Measurements from ENCODE around the gene TOM1L2.
A peak's percentile ranks its signal among the peaks of the same experiment; 100 is the strongest.
"Not testable (repeated sequence)": the region's sequence is repeated elsewhere in the genome, so short reads cannot be mapped to it uniquely, and the experiment has no call there.

Gene TOM1L2

DNA sequence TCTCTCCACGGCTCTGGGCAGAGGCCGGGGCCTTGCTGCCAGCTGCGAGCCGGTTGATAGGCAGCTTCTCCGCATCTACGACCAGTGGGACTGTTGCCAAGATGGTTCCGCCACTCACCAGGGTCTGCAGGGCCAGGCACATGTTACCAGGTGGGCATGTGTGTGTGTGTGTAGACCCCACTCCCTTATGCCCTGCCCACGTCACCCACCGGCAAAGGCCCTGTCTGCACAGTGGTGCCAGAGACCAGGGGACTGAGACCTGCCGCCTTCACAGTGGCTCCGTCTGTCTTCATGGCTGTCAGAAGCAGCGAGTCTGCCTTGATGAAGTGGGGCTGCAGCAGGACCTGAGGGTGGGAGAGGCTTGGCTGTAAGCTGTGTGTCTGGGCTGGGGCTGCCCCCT lies 153.1 kb downstream of the TOM1L2 start:
- DNase-seq (ENCODE audit: low spot score): no peak

DNA sequence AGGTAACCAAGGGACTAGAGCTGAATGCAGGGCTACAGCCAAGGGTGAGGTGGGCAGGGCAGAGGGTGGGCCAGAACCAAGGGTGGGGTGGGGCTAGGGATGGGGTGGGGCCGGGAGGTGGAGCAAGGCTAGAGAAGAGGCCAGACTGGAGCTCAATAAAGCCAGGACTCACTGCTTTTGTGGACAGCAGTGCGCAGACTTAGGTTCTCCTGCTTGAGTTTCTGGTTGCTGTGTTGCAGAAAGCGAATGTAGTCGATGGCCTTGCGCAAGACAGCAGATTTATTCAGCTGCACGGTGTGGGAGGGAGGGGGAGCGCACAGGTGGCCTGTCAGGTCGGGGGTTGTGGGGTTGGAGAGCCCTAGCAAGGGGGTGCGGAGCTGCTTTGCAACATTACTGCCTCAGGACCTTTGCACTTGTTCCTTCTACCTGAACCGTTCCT lies 154.1 kb downstream of the TOM1L2 start:
- no peak for DNase-seq (ENCODE audit: low spot score)

DNA sequence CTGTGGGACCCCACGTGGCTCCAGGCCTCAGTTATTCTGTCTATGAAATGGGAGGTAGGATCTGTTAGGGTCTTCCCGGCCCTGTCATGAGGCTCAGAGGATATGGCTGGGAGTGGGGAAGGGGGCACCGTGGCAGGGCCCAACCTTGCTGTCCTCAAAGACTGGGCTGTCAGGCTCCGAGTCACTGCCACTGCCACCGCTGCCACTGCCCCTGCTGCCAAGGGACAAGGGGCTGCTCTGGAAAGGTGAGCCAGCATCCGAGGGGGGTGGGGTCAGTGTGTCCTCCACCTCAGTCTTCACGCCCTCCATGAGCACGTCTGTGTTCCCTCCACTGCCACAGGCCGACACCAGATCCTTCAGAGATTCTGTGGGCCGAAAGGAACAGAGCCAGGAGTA lies 154.7 kb downstream of the TOM1L2 start:
- no peak for DNase-seq (ENCODE audit: low spot score)

DNA sequence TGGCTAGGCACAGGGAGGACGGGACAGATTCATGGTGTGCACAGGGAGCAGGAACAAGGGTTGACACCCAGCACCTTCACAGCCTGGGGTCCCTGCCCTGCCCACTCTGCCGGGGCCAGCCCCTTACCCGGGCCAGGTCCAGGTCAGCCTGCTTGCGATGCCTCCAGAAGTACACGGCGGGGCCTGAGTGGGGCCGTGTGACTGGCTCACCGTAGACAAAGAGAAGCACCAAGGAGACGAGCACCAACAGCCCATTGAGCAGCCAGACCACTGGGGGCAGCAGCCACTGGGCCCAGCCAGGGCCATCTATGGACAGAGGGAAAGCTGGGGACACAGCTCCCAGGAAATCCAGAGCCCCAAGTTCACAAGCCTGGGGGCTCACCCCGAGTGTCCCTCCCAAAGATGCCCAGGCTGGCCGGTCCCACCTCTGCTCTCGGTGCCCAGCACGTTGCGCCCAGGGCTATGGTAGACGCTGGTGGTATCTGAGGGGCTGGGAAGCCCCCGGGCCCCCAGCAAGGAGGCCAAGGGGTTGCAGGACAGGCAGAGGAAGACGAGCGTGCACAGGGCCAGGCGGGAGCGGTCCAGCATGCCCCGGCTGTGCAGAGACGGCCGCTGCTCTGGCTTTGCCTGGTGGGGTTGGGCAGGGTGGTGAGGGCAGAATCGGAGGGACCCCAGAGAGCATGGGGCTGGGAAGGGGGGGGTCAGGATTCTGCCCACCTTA lies 155.2 kb downstream of the TOM1L2 start:
- no peak for DNase-seq (ENCODE audit: low spot score)

DNA sequence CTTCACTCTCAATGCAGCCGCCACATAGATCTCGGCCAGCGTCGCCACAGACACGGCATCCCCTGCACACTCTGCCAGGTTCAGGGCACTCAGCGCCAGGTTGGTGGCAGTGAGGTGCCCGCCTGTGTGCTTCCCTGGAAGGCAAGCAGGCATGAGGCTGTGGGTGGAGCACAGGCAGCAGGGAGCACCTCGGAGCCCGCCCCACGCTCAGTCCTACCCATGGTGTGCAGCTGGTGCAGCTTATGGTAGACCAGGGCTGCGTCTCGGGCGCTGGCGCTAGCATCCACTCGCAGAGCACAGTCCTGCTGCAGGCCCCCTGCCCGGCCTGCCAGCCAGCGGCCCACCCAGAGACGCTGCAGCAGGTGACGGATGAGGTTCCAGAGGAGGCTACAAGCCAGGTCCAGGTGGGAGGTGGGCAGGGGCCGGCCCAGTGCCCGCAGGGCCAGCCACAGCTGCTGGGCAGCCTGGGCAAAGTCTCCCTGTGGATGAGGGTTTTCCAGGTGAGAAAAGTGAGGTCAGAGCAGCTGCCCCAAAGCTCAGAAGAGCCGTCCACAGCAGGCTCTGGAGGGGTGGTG lies 155.9 kb downstream of the TOM1L2 start:
- DNase-seq (ENCODE audit: low spot score): no peak

DNA sequence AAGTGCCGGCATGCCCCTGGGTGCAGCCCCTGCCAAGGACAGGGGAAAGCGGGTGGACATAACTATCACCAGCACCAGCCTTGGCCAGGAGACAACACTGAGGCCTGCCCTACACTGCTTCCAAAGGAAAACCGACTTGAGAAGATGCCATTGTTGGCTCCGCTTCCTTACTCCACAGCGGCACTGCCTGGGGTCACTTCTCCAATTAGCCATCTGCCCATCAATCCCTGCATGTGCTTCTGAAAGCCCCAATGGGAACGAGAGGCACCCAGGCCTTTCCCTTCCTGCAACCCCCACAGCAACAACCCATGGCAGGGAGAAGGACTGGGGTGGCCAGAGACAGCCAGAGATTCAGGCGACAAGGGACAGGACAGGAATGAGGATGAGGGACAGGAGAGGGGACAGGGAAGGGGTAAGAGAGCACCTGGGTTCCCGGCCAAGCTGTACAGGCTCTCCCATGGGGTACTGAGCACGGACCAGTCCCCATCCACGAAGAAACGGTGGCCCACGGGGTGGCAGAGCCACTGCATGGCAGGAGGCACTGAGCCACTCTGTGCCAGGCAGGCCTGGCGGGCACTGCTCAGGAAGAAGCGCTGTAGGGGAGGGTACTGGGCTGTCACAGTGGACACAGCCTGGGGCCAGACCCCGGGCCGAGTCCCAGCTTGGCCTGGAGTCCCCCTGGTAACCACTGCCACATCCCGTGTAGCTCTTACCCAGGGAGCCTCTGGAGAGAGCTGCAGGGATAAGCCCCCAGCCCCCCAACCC lies 156.6 kb downstream of the TOM1L2 start:
- DNase-seq (ENCODE audit: low spot score): no peak

DNA sequence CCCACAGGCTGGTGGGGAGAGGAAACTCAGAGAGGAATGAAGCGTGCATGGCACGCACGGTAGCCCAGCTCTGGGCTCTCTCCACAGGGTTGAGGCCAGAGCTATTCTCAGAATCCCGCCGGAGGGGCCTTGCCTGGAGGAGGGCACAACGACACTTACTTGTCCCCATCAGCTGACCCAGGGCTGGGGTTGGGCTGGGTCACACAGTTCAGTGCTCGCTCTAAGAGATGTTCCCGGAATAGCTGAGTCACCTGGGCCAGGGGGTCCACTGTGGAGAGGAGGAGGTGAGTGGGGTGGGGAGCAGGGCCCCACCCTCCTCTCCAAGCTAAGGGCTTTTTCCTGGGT lies 157.2 kb downstream of the TOM1L2 start:
- no peak for DNase-seq (ENCODE audit: low spot score)

DNA sequence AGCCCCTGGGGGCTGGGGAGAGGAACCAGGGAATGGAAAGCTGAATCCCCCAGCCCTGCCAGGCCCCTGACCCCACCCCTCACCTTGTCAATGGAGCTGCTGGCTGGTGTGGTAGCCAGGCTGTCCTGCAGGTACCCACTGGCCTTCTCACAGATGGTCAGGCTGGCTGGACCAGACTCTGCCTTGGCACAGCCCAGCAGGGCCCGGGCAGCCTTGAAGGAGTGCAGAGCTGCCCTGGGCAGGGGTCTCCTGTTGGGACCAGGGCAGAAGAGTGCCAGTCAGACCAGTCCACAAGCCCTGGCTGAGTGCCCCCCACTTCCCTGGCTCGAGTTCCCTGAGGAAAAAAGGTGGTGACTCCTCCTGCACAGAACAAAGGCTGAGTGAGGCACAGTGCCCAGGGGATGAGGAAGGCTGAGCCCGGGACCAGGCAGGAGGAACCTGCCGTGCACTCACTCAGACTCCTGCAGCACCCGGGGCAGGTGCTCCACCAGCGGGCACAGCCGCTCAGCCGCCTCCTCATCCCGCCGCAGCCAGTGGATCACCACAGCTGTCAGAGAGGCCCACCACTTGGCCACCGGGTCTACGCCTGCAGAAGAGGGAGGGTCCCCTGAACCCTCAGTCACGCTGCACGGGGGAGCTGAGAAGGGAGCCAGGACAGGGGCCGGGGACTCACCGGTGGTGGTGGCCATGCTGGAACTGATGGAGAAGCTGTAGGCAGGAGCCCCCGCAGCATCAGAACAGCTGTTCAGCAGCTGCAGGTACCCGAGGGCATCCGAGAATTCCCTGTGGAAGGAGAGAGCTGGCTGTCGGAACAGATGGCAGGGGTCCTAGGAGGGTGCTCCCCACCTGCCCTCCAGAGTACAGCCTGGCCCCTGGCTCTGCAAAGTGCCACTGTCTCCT lies 157.8 kb downstream of the TOM1L2 start:
- DNase-seq (ENCODE audit: low spot score): no peak

DNA sequence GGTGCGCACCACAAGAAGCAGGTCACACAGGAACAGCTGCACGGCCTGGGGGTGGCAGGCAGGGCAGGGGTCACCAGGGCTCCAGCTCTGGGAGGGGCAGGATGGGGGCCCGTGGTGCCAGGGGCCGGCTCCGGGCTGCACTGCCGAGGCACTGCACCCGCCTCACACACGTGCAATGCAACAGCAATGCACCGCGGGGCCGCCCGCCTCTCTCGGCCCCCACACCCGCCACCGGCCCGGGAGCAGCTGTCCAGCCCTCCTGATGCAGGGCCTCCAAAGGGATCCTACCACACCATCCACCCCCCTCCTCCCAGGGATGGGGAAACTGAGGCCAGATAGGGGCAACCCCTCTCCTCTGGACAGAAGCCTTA lies 158.5 kb downstream of the TOM1L2 start:
- DNase-seq (ENCODE audit: low spot score): no peak

DNA sequence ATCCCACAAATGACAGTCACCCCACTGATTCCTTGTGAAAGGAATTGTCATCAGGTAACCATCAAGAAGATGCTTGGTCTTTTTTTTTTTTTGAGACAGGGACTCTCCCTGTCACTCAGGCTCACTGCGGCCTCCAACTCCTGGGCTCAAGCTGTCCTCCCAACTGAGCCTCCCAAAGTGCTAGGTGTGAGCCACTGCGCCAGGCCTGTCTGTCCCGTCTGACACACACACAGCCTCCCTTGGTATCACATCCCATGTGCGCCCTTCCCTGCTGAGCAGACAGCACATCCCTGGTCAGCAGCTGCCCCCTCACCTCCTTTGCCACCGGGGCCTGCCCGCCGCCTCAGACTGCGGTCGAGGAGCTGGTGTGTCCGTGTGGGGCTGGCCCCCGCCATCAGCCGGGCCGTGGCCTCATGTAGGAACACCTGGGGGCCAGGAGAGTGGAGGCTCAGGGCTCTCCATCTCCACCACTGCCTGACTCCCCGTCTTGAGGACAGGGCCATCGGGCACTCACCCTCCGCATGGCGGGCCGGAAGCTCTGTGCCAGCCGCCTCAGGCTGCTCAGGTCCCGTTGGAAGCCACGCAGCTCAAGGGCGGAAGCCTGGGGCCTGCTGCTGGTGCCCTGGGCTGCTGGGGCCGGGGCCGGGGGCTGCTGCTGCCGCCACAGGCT lies 159.0 kb downstream of the TOM1L2 start:
- DNase-seq (ENCODE audit: low spot score): no peak

DNA sequence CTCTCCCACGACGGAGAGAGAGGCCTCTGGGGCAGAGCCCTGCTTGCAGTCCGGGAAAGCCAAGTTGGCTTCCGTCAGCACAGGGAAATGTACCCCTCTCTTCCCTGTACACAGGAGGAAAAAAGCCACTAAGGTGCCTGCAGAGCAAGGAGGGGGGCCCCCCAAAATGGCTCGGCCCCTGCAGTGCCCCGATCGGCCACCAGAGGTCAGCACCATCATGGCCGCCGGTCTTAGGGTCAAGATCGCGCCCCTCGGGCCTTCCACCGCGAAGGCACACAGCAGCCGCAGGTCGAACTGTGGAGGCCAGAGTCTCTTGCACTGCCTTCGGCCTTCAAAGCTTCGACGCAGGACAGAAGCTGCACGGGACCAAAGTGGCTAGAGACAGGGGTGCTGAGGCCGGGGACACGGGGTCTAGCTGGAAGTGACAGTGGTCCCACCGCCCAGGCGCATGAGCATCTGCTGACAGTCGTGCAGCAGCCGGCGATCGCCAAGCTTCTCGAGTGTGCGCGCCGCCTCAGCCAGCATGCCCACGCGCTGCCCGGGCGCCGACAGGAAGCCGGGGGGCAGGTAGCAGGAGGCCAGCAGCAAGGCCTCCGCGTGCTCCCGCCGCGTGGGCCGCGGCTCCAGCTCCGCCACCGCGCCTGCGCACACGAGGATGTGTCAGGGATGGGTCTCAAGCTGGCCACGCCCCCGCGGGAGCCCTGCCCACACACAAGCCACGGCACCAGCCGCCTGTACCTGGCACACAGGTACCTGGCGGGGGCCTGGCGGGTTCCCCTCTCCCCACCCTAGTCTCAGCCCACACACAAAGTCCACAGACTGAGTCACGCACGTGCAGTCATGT lies 159.8 kb downstream of the TOM1L2 start:
- peak; percentile 70 for DNase-seq (ENCODE audit: low spot score)

DNA sequence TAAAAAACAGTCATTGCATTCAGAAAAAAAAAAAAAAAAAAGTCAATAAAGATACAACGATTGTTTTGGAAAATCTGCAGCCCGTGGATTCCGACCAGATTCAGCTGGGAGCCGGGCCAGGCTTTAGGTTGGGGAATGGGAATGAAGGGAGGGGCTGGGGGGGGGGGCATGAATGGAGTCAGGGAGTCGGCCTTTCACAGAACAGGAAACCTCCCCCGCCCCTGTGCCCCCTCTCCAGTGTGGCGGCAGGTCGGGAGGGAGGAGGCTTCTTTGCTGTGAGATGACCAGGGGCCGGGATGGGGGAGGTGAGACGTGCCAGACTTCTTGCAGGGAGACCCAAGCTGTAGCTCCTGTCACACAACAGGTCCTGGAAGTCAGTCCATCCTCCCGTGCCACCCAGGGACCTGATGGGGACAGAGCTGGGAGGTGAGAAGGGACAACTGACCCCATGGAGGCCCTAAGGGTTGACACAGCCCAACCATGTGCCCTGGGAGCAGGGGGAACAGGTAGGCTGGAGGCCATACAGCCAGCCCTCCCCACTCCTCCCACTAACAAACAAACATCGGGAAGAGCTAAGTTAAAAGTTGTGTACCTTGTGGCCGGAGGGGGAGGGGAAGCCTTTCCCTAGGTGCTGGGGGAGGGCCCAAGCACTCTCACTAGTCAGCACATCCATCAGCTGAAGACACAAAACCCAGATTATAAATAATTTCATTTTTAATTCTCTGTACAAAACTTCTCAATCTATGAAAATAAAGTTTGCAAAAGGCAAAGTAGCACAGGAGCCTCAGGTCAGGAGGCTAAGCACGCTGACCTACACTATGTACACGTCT lies 160.6 kb downstream of the TOM1L2 start:
- DNase-seq (ENCODE audit: low spot score): no peak

DNA sequence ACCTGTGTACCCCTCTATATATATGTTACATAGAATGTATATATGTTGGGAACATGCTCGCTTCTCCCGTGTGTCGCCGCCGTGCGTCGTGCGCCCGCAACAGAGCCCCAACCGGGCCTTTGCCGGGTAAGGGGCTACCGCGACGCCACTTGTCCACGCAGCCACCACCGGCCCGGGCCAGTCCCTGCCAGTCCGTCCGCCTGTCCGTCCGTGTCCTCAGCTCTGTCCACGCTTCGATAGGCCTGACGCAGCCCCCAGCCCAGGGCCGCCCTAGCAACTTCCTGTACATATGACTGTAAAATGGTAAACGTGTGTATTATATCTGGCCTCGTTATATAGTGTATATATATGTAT lies 161.3 kb downstream of the TOM1L2 start:
- no peak for DNase-seq (ENCODE audit: low spot score)

DNA sequence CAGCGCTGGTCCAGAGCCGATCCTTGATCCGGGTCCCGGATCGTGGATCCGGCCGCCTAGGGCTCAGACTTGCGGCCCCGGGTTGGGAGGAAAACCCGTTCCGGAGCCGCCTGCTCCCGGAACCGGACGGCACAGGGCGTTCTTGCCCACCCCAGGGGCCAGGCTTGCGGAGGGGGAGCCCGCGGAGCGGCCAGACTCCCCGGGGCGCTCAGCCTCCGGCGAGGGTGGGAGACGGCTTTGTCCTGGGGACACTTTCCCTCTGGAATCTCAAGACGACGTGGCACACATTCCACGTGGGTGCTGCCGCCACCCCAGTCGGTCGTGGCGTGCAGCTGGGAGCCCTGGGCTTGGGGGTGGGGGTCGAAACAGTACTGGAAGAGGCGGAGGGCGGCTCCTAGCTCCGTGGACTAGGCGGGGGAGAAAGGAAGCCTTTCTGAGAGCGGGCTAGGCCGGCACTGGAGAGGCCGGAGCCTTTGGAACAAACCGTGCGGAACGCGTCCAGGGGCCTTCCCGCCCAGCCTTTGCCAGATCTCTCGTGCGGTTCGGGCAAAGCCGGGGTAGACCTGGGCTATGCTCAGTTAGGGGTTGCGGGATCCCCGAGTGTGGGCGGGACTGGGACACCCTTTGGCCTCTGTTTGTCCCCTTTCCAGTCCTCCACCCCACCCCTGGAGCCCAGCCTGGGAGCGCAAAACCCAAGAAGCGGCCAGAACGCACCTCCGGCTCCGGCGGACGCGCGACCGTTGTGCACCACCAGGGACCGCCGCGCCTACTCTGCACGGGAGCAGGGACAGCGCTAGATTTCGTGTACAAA lies 161.9 kb downstream of the TOM1L2 start:
- no peak for DNase-seq (ENCODE audit: low spot score)

DNA sequence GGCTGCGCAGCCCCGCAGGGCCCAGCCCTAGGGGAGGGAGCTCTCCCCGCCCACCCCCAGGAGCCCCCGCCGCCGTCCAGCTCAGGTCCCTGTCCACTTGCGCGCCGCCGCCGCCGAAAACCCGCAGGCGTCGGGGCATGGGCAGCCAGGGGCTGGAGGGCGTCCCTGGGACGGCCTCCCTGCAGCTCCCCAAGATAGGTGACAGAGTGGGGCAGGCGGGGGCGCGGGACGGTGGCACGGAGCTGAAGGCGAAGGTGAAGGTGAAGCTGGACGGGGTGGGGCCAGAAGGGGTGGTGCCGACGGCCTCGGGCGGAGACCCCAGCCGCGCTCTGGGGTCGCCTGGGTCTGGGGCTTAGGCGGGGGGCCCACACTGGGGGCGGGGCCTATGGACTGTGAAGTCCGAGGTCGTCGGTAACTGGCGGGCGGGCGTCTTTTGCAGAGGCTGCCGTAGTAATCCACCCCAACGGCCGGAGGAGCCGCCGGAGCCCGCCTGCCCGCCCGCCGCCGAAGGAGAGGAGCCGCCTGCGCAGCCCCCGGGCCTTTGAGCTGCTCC lies 162.6 kb downstream of the TOM1L2 start:
- no peak for DNase-seq (ENCODE audit: low spot score)

DNA sequence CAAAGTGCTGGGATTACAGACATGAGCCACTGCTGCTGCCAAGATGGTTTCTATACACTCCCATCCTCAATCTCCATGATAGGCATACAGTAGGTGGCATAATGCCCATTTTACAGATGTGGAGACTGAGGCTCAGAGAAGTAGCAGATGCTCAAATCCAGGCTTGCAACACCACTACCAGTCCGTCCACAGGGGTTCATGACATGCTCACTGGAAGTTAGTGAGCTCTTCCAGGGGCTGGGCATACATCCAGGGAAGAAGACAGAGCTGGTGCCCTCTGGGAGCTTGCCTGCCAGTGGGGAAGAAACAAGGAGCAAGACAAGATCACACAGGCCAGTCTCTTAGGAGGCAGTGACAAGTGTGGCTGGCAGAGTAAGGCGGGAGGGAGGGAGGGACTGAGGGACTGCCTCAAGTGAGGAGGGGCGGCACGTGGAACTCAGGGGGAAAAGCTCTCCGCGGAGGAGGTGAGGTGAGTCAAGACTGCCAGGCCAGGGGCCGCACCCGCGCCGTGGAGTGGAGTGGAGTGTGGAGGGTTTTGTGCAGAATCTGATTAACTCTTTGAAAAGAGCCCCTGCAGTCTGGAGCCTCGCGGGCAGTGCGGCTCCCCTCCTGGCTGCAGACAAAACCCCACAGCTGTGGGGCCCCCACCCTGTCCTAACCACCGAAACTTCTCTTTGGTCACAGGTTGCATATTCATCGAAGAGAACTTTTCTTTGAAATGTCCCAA lies 163.3 kb downstream of the TOM1L2 start:
- no peak for DNase-seq (ENCODE audit: low spot score)

DNA sequence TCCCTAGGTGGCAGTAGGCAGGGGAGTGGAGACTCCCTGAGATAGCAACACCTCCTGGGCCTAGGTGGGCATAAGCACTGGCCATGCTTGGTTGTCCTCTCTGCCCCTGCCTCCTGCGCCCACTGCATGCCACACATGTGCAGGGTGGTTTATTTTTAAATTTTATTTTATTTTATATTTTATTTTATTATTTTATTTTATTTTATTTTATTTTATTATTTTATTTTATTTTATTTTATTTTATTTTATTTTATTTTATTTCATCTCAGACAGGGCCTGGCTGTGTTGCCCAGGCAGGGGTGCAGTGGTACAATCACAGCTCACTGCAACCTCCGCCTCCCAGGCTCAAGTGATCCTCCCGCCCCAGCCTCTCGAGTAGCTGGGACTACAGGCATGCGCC lies 164.0 kb downstream of the TOM1L2 start:
- not testable (repeated sequence) for DNase-seq (ENCODE audit: low spot score)

DNA sequence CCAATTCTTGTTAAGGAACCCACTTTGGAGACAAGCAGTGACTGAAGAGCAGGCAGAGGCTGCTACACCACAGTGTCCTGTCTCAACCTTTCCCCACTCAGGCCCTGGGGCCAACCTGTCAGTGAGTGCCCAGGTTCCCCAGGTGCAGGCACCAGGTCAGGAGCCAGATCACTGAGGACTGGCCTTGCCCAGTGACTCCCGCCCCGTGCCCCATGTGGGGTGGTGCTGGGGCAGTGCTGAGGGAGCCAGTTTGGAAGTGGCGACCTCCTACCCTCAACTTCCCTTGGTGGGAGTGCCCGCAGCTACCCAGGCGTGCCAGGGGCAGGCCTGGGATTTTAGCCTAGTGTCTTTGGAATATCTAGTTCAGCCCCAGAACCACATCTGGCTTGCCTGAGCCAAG lies 164.8 kb downstream of the TOM1L2 start:
- no peak for DNase-seq (ENCODE audit: low spot score)

All from CD4-positive, alpha-beta T cell treated with Interleukin-2 at 100 ng/mL for 4 hours (primary cell).